GM13976 (cell line): ENCODE measurements around the gene C2orf81.

Experiments used
- DNase-seq: peaks from one replicate; pipeline ENCODE4 v3.0.0; 2012; ENCODE audit warnings: low spot score
- in situ Hi-C: fragments of 300-500 bp; cut with MboI; formaldehyde crosslinking; loops from one replicate; pipeline ENCODE4 v1.12.0; 2022; ENCODE audit warnings: low sequenced_read_pairs, mixed read lengths, inconsistent platforms; ENCODE audit not compliant: unreplicated experiment
- TF ChIP-seq, protein P1 (sequence below): IDR thresholded peaks from 2 replicates; pipeline ENCODE4 v1.5.1; 2012; ENCODE audit warnings: borderline replicate concordance, mild to moderate bottlenecking; ENCODE audit not compliant: insufficient read depth; ENCODE audit errors: extremely low read depth, missing control alignments, control extremely low read depth

The C2orf81 gene

DNA sequence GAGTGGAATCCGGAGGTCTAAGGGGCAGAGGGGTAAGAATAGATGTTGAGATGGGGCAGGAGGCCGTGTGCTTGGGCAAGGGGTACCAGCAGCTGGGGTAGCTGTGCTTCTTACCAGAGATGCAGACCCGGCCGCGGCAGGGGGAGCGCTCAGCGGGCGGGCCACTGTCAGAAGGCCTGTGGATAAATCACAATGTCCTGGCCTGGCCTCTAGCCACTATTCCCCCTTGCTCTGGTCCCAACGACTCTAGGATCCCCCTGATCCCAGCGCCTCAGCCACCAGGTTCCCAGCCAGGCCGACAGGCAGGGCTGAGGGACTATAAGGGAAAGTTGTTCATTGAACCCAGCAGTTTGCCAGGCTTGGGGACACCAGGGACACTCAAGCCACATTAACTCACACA lies 9.1 kb upstream of the C2orf81 start:
- no peak for DNase-seq
- in situ Hi-C loops = no loop called here
- TF ChIP-seq, protein P1, sequence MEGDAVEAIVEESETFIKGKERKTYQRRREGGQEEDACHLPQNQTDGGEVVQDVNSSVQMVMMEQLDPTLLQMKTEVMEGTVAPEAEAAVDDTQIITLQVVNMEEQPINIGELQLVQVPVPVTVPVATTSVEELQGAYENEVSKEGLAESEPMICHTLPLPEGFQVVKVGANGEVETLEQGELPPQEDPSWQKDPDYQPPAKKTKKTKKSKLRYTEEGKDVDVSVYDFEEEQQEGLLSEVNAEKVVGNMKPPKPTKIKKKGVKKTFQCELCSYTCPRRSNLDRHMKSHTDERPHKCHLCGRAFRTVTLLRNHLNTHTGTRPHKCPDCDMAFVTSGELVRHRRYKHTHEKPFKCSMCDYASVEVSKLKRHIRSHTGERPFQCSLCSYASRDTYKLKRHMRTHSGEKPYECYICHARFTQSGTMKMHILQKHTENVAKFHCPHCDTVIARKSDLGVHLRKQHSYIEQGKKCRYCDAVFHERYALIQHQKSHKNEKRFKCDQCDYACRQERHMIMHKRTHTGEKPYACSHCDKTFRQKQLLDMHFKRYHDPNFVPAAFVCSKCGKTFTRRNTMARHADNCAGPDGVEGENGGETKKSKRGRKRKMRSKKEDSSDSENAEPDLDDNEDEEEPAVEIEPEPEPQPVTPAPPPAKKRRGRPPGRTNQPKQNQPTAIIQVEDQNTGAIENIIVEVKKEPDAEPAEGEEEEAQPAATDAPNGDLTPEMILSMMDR = no peak

DNA sequence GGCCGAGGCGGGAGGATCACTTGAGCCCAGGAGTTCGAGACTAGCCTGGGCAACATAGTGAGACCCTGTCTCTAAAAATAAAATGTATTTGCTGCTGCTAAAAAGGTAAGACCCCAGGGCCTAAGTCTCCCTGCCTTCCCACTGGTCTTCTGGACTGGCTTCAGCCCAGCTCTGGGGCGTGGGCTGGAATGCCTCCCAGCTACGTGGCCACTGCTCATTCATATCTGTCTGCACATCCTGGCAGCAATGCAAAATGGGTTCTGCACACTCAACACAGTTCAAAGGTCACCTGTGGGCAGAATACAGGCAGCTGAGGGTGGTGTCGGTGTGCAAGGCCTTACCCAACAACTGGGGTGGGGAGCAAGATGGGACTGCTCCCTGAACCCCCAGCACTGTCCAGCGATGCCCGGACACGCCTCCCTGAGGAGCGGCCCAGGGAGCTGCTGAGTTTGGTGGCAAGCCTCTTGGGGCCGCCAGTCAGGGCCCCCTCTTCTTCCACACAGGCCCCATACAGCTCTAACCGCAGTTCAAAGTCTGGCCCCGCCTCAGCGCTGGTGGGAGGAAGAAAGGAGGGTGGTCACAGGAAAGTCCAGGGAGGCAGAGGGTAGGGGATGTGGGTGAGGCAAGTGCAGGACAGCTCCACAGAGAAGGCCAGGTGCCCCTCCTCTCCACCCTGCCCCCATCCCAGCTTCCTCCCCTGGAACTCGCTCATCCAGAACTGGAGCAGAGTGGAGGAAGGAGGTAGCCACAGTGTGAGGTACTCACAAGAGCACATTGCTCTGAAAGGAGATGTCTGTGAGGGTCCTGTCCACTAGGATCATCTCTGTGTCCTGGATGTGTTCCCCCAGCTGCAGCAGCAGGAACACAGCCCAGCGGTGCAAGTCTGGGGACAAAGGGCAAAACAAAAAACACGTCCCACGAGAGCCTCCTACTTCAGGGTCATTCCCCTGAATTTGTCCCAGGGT lies 8.3 kb upstream of the C2orf81 start:
- DNase-seq = no peak
- in situ Hi-C loops = no loop called here
- TF ChIP-seq, protein P1 = no peak

DNA sequence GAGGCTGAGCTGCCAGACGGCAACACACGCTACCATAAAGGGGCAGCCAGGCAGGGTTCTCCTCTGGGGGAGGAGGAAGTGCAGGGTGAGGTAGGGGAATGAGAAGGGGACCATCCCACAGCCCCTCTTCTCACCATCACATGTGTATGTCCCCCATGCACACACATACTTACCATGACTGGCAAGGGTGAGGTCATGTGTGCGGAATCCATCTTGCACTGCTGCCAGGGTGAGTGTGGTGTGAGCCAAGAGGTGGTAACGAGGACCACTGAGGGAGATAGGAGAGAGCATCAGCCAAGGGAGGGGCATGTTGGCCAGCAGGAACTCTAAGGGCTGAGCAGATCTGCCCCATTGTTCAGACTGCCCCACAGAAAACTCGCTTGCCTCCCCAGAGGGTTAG lies 7.3 kb upstream of the C2orf81 start:
- in situ Hi-C loops = no loop called here
- TF ChIP-seq, protein P1 = no peak
- no peak for DNase-seq

DNA sequence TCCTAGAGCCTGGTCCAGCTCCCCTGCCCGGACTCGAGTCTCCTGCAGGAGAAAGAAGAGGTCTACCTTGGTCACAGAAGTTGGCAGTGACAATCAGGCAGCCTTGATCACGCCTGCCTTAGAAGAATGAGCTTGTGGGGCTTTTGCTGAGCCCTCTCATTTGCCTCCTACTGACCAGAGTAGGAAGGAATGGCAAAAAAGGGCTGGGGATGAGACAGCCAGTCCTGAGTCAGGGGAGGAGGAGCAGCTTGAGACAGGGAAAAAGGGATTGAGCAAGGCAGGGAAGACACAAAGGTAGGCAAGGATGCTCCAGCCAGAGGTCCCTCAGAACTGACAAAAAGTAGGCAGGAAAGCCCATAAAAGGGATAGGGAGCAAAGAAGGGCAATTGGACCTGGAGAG lies 6.1 kb upstream of the C2orf81 start:
- in situ Hi-C loops = no loop called here
- TF ChIP-seq, protein P1 = no peak
- DNase-seq = no peak

DNA sequence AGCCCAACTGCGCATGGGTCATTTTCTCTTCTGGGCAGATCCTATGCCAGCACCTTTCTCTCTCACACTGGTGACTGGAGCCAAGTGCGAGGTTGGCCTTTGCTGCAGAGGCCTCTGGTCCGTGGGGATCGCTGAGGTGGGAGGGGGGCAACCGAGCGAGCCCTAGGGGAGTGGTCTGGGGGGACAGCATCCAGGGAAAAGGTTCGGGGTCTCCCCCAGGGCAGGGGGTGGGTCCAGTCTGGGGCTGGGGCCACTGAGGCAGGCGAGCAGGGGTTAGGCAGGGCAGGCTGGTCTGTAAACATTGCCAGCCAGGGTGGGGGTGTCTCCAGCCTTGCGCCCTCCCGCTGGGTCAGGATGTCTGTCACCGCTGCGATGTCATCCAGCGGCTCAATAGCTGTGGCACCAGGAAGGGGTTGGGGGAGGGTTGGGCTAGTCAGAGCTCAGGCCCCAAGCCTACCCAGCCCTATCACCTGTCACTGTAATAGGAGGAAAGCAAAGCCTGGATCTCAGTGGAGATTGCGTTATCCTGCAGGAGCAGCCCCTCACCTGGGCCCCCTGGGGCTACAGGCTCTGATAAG lies 4.9 kb upstream of the C2orf81 start:
- TF ChIP-seq, protein P1 = no peak
- no peak for DNase-seq
- in situ Hi-C loops = no loop called here

DNA sequence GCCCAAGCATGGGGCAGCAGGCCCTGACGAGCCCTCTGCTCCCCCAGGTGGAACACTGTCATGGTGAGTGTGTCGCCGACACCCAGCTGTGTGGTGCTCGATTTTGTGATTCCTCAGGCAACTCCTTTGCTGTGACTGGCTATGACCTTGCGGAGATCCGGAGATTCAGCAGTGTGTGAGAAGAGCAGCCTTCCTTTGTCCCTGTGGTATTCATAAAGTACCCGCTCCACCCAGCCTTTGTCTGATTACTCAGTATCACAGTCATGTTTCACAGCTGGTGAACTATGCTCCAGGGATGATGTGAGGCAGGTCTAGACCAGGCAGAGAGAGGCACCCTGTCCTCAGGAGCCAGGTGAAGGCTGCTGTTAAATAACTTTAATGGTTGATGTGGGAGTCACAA lies 4.1 kb upstream of the C2orf81 start:
- DNase-seq = no peak
- TF ChIP-seq, protein P1 = no peak
- in situ Hi-C loops = no loop called here
